Raji (cell line): ENCODE data around the gene SND1.

Experiments
- POLR2A ChIP-seq: IDR thresholded peaks from 2 replicates; pipeline ENCODE4 v1.6.1; 2011; ENCODE audit warnings: low read depth, low read length, control low read depth; ENCODE audit not compliant: insufficient read depth

The SND1 gene

DNA sequence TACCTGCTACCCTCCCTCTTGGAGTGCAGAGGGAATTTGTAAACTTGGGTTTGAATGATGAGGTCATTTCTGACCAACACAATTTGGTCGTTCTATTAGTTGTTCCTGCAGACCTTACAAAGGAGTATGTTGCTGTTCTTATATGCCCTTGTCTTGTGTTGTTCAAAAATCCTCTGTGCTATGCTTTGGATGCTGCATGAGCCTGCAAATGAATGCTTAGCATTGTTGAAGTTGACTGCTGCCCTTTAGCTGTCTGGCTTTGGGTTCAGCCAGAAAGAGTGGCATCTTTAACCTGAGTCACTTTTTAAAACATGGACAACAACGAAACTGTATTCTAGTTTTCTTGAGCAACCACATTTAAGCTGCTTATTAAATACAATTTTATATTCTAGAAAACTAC, 80.3 kb downstream of the SND1 start:
- no peak for TF ChIP-seq POLR2A

DNA sequence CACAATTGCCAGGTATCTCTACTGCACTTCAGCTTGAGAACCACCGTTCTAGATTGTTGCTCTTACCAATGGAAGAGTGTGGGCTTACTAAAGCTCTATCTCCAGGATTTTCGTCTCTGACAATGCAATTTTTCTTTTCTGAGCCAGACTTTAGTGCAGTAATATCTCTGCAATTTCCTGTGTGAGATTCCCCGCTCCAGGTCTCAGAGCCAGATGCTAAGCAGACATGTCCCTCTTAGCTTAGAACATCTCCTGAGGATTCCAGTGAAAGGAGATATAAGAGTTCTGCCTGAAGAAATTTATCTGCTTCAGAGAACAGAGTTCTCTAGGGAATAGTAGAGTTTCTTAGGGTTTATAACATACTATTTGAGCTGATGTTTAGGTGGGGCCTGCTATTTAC, 82.0 kb downstream of the SND1 start:
- TF ChIP-seq POLR2A, result no peak

DNA sequence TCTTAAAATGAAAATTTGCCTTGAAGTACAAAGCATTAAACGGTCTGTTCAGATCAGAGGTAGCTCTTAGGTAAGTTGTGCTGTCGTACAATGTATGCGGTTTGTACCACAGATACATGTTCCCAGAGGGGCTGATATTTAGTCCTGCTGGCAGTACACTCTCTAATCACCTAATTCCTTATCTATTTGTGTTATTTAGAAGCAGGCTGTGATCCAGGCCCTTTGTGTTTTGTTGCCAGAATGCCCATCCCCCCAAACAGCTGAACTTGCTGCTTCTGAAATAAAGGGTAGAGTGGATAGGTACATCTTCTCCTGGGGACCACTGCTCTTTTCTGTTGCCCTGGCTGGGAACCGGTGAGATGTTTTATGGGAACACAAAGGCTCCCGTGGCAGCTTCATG, 84.5 kb downstream of the SND1 start:
- TF ChIP-seq POLR2A, result no peak

DNA sequence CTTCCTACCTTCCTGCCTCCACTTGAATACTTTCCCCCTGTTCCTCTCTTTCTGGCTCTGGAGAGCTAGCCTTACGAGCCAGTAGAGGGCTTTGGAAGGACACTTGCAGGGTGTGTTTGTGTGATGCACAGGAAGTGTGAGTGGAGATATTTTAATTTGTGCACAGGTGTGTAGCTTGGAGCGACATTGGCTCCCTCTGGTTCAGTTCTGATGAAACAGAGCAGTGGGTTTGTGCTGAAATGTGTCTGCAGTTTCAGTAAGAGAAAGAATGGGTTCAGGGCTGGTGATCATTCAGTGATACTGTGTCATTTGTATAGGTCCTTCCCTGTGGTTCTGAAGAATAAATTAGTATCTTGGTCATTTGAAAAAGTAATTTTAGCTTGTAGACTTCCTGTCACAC, 86.9 kb downstream of the SND1 start:
- TF ChIP-seq POLR2A, result no peak

DNA sequence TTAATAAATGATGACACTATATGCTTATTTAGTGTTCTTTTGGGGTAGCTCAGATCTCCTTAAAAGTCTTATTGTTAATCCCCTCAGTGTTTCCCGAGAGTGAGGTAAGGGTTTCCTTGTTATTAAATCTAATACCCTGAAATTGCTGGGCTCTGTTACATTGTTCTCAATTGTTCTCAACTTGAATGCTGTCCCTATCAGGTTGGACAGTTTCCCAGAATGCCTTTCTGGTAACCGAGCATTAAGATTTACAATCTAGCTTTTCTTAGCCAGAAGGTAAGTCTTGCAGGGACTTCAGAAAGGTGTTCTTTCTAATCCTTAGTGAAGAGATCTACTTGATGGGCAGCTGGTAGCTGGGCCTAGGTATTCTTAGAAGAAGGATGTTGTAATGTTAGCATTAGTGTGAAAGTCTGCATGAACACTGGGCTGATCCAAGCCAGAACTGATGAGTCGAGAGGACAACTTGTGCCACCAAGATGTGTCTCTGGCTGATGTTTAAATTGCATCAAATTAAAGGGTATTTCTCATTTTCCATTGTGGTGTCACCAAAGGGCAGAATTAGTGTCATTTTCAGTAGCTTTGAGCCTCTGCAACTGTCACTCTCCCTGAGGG, 89.9 kb downstream of the SND1 start:
- no peak for TF ChIP-seq POLR2A

DNA sequence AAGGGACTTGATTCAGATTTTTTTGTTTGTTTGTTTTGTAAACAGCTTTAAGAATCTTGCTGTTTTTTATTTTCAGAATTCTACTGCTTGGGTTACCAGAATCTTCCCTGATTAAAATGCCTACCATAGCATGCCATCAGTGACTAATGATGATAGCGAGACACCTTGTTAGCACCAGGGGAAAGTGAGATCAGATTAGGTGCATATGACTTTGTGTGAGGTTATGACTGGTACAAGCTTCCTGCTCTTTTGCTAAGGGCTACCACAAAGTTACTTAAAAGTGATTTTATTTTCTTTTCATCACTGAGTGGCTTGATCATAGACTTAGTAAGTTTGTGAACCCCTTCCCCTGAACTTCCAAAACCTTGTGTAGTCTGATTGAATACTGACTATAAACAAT, 93.5 kb downstream of the SND1 start:
- TF ChIP-seq POLR2A, result no peak

DNA sequence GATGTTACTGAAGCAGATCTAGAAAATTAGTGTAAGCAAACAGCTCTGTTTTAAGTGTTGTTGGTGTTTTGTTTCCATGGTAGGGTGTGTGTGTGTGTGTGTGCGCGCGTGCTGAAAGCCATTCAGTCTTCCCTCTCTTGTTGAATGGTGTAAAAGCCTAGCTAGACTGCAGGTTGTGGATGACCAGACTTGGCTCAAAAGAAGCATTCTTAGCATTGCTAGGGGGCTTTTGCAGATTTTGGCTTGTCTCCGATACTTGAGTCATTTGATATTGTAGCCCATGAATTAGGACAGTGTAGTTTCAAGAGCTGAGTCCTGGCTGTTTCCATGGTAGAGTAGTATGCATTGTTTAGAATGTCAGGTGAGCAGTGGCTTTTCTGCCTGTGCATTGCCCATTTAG, 99.1 kb downstream of the SND1 start:
- TF ChIP-seq POLR2A, result no peak

DNA sequence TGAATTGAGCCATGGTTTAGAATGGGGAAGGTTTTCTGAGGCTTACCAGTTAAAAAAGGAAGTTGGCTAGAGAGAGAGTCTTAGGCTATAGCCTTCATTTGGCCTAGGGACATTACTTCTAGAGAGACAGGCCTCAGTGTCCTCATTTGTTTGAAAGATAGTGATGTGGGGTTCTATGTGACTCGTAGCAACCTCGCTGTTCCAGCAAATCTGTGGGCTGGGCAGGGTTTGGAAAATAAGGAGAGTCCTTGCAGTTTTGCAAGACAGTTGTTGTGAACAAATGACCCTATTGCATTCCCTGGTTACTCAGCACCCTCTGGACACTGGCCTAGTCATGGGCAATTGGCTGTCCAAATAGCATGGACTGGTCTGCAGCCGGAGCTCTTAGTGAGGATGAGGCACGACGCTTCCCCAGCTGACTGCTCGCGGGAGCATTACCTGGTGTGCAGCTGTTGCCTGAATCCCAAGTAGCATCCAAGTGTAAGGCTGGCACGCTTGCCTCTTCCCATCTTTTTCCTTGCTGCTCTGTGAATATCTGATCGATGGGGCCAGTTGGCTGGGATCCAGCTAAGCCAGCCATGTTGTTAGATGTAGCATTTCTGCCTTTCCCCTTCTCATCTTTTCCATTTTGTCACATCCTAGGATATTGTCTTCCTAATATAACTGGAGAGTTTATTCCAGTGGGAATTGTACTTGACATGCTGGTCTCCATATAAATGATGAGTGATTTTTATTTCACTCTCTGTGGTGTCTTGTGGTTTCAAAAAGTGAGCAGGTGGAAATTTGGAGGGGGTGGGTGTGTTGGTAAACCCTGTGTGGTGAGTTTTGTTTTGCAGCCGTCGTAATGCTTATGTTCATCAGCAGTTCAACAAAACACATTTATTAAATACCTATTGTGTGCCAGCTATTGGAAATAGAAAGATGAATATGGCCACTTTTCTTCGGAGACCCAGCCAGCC, 99.8 kb downstream of the SND1 start:
- TF ChIP-seq POLR2A, result no peak

DNA sequence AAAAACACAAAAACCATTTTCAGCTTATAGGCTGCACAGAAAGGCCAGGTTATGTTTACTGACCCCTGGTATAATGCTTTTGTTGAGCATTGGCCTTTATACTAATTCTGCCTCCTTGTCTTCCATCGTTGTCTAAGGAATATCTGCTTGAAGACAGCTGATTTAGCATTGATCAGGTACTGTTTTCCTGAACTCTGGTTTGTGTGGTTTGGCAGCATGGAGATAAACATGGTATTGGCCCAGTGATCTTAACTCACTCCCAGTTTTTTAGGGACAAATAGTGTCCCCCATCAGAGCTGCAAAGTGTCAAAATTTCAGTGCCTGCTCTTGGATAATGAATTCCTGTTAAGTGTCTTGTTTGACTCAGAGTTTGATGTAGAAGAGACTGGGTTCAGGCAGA, 100.8 kb downstream of the SND1 start:
- no peak for TF ChIP-seq POLR2A

DNA sequence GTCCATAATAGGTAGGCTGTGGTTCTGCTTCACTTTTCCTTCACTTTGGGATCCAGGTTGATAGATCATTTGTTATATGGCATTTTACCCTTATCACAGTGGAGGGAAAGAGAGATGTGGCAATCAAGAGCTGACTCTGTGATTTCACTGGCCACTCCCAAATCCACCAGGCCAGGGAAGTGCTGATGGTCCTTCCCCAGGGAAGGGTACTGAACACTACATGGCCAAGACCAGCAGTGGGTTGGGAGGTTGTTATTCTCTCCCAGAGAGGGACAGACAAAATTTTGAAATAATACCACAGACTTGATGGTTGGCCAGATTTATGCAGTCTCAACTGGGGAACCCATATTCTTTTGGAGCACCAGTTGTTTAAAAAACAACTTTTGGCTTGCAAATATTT, 102.5 kb downstream of the SND1 start:
- TF ChIP-seq POLR2A, result no peak

DNA sequence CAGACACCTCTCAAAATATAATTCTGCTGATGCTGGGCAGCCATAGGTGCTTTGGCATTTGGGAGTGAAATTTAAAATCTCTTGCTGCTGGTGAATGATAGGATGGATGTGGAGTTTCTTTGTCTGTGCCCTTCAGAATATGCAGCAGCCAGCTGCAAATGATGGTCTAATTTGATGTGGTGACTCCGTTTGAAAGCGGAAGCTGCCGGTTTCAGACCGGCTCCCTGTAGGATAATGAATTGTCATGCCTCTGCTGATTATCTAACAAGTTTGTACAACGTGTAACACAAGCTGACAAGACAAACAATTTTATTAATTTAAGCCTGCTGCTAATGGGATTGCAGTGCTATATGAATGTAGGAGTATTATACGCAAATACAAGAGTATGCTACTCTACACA, 103.5 kb downstream of the SND1 start:
- no peak for TF ChIP-seq POLR2A

DNA sequence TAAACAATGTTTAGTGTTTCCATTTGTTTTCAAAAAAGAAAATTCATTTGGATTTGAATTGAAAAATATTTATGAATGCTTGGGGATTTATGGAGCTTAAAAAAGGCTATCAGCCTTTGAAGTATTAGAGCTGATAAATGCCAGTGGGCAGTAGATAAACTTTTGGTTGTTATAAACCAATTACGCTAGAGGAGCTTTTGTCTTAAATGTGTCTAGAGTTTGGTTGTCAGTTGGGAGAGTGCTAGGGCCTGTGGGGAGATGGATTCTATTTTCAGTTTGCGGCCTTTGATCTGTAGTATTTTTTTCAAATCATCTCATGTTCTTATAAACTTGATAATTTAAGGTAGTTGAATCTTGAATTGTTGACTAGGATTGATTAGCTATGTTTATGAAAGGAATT, 104.0 kb downstream of the SND1 start:
- no peak for TF ChIP-seq POLR2A

DNA sequence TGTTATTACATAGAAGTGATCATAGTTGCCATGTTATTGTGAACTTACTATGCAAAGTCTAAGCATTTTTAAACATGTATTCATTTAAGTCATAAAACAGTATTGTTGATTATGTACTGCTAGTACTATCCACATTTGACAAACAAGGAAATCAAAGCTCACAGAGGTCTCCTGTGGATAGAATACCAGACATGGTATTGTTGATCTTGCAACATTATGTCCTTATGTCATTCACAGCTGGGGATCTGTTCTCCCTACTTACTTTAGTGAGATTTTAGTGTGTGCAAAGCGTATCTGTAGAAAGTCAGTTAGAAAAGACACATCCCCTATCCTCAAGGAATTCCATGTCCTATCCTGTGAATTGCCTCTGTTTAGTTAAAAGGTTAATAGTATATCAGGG, 106.1 kb downstream of the SND1 start:
- TF ChIP-seq POLR2A, result no peak

DNA sequence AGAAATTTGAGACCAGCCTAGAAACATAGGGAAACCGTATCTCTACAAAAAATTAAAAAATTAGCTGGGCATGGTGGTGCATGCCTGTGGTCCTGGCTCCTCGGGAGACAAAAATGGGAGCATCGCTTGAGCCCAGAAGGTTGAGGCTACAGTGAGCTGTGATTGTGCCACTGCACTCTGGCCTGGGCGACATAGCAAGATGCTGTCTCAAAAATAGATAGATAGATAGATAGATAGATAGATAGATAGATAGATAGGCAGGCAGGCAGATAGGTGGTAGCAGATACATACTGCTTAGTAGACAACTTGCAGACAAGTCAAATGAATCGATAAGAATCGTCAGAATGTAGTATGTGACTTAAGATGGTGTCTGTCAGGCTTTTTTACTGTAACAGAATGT, 106.9 kb downstream of the SND1 start:
- TF ChIP-seq POLR2A, result no peak

DNA sequence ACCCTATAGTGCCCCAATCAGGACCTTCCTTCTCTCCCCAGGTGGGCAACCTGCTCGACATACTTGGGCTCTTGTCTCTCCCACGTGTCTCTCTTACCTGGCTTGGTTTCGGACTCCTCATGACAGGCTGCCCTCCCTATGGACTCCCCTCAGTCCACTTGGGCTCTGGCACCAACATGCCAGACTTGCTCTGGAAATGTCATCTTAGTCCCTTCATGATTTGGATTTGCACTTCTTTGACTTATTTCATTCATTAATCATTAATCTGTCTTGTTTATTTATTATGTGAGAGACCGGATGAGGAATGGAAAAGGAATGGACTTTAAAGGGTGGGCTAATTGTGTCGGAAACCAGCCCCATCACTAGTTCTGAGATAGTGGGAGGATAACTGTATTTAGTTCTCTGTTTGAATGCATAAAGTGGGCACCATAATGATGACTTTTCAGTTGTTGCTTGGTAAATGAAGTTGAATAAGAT, 108.0 kb downstream of the SND1 start:
- TF ChIP-seq POLR2A, result no peak

DNA sequence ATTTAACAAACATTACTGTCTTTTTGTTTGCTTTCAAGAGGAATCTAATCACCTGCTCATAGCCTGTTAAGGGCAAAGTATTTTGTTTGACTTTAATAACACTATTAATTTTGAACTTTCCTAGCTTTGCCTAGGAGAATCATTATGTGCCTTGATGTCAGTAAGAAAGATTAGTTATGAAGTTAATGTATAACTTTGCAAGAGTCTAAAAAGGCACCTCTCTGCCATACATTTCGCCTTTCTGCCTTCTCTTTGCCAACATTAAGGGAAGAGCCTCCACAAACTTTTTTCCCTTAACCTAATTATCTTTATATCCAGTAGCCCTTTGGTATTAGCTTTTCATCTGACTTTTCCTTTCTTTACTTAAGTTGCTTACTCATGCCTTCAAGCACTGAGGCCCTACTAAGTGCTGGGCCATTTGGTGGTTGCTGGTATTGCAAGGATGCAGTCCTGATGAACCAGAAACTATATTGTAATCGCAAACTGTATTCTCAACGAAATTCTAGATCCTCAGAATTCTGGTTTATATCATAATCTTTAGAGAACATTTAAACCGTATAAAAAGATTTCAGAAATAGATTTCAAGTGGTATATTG, 108.5 kb downstream of the SND1 start:
- no peak for TF ChIP-seq POLR2A
